WTC11 (cell line): ENCODE measurements around the gene NALCN. TPM values are rescaled to one million over a fixed set of nuclear protein-coding genes. Genes with fewer than 3 reads are reported as not detected.

Experiments used
- ATAC-seq: fragments of 200-7000 bp; cut with Tn5 transposase; 2 replicates; pipeline ENCODE4 v1.10.0; 2021; ENCODE audit warnings: mild to moderate bottlenecking, moderate library complexity
- CTCF ChIA-PET: fragments of 300-600 bp; sonication (Branson Sonifier 250); formaldehyde crosslinking; loops from one replicate; lab custom pipeline; 2021; ENCODE audit warnings: antibody characterized with exemption; lab: Charles Lee
- POLR2A ChIA-PET: fragments of 350-600 bp; sonication (Branson Sonifier 250); formaldehyde crosslinking; loops from one replicate; lab custom pipeline; 2021; ENCODE audit warnings: antibody characterized with exemption; lab: Charles Lee
- DNase-seq: peaks from one replicate; pipeline ENCODE4 v3.0.0; 2021; ENCODE audit warnings: low spot score
- H3K27ac Mint-ChIP-seq: 2 replicates; pipeline ENCODE4 v1.8.0; 2021; ENCODE audit warnings: mixed read lengths
- H3K27me3 Mint-ChIP-seq: 2 replicates; pipeline ENCODE4 v1.8.0; 2021; ENCODE audit warnings: low read depth, mild to moderate bottlenecking, moderate library complexity, mixed read lengths
- H3K36me3 Mint-ChIP-seq: 2 replicates; pipeline ENCODE4 v1.8.0; 2021; ENCODE audit warnings: mixed read lengths
- H3K4me1 Mint-ChIP-seq: 2 replicates; pipeline ENCODE4 v1.8.0; 2022; ENCODE audit warnings: mixed read lengths
- H3K4me3 Mint-ChIP-seq: 2 replicates; pipeline ENCODE4 v1.8.0; 2021; ENCODE audit warnings: mild to moderate bottlenecking, moderate library complexity, mixed read lengths
- H3K9me3 Mint-ChIP-seq: 2 replicates; pipeline ENCODE4 v1.8.0; 2021; ENCODE audit warnings: mixed read lengths
- CBFB ChIP-seq: sonication (generic); formaldehyde crosslinking; IDR thresholded peaks from 2 replicates; pipeline ENCODE4 v1.8.1; 2022; ENCODE audit warnings: mild to moderate bottlenecking, low read depth, missing genetic modification reagents
- CREB1 ChIP-seq: sonication (generic); formaldehyde crosslinking; IDR thresholded peaks from 2 replicates; pipeline ENCODE4 v1.8.0; 2023; ENCODE audit warnings: mild to moderate bottlenecking, missing genetic modification reagents
- ELF4 ChIP-seq: sonication (generic); formaldehyde crosslinking; IDR thresholded peaks from 2 replicates; pipeline ENCODE4 v1.8.1; 2022; ENCODE audit warnings: low read depth, mild to moderate bottlenecking, moderate library complexity, missing genetic modification reagents
- FOXJ3 ChIP-seq: sonication (generic); formaldehyde crosslinking; IDR thresholded peaks from 2 replicates; pipeline ENCODE4 v1.9.0; 2021; ENCODE audit warnings: missing genetic modification reagents, mild to moderate bottlenecking, borderline replicate concordance
- GRHL2 ChIP-seq: fragments of 250-450 bp; sonication (Bioruptor Pico); IDR thresholded peaks from 2 replicates; pipeline ENCODE4 v1.8.0; 2022; ENCODE audit warnings: mild to moderate bottlenecking, moderate library complexity; ENCODE audit not compliant: insufficient replicate concordance, severe bottlenecking
- HMGA2 ChIP-seq: fragments of 250-450 bp; sonication (Bioruptor Pico); IDR thresholded peaks from 2 replicates; pipeline ENCODE4 v1.4.0; 2021; ENCODE audit warnings: mild to moderate bottlenecking, moderate library complexity
- IRF2 ChIP-seq: sonication (generic); formaldehyde crosslinking; IDR thresholded peaks from 2 replicates; pipeline ENCODE4 v1.8.0; 2022; ENCODE audit warnings: low read depth, missing genetic modification reagents, borderline replicate concordance
- JAZF1 ChIP-seq: fragments of 250-450 bp; sonication (Bioruptor Pico); IDR thresholded peaks from 2 replicates; pipeline ENCODE4 v1.9.0; 2021; ENCODE audit warnings: moderate library complexity, mild to moderate bottlenecking, inconsistent platforms
- KAT7 ChIP-seq: sonication (generic); formaldehyde crosslinking; IDR thresholded peaks from 2 replicates; pipeline ENCODE4 v1.8.1; 2023; ENCODE audit warnings: missing genetic modification reagents, mild to moderate bottlenecking, borderline replicate concordance
- MXD4 ChIP-seq: fragments of 250-450 bp; sonication (Bioruptor Pico); IDR thresholded peaks from 2 replicates; pipeline ENCODE4 v1.8.0; 2021; ENCODE audit warnings: mild to moderate bottlenecking, moderate library complexity, borderline replicate concordance
- NFE2L1 ChIP-seq: sonication (generic); formaldehyde crosslinking; IDR thresholded peaks from 2 replicates; pipeline ENCODE4 v1.8.1; 2023; ENCODE audit warnings: missing genetic modification reagents
- NR1H2 ChIP-seq: sonication (generic); formaldehyde crosslinking; IDR thresholded peaks from 2 replicates; pipeline ENCODE4 v1.9.0; 2021; ENCODE audit warnings: mild to moderate bottlenecking, moderate library complexity, missing genetic modification reagents
- NR3C1 ChIP-seq: sonication (generic); formaldehyde crosslinking; conservative IDR thresholded peaks from 2 replicates; pipeline ENCODE4 v1.8.1; 2023; ENCODE audit warnings: low read depth, mild to moderate bottlenecking, missing genetic modification reagents
- RORB ChIP-seq: fragments of 250-450 bp; sonication (Bioruptor Pico); IDR thresholded peaks from 2 replicates; pipeline ENCODE4 v1.9.0; 2021; ENCODE audit warnings: mild to moderate bottlenecking
- SOX15 ChIP-seq: fragments of 250-450 bp; sonication (Bioruptor Pico); IDR thresholded peaks from 2 replicates; pipeline ENCODE4 v1.9.0; 2021; ENCODE audit warnings: mild to moderate bottlenecking
- TEAD4 ChIP-seq: sonication (generic); formaldehyde crosslinking; IDR thresholded peaks from 2 replicates; pipeline ENCODE4 v1.8.0; 2022; ENCODE audit warnings: mild to moderate bottlenecking, missing genetic modification reagents
- TP53 ChIP-seq: sonication (generic); formaldehyde crosslinking; IDR thresholded peaks from 2 replicates; pipeline ENCODE4 v1.8.1; 2023; ENCODE audit warnings: mild to moderate bottlenecking, missing genetic modification reagents
- ZNF121 ChIP-seq: sonication (generic); formaldehyde crosslinking; IDR thresholded peaks from 2 replicates; pipeline ENCODE4 v1.8.0; 2023; ENCODE audit warnings: missing genetic modification reagents
- ZNF219 ChIP-seq: sonication (generic); formaldehyde crosslinking; IDR thresholded peaks from 2 replicates; pipeline ENCODE4 v1.8.0; 2023; ENCODE audit warnings: missing genetic modification reagents, mild to moderate bottlenecking, borderline replicate concordance
- ZNF317 ChIP-seq: sonication (generic); formaldehyde crosslinking; IDR thresholded peaks from 2 replicates; pipeline ENCODE4 v1.8.1; 2023; ENCODE audit warnings: low read depth, mild to moderate bottlenecking, moderate library complexity, missing genetic modification reagents, borderline replicate concordance
- ZNF416 ChIP-seq: fragments of 250-450 bp; sonication (Bioruptor Pico); IDR thresholded peaks from 2 replicates; pipeline ENCODE4 v1.9.0; 2021; ENCODE audit warnings: mild to moderate bottlenecking, inconsistent platforms
- total RNA-seq: library from RNA; stranded (reverse); gene quantifications from 3 replicates; pipeline ENCODE4 v1.2.3, GENCODE V29; 2021
- TF ChIP-seq, protein P1 (sequence below): fragments of 250-450 bp; sonication (Bioruptor Pico); IDR thresholded peaks from 2 replicates; pipeline ENCODE4 v2.1.2; 2022; ENCODE audit warnings: mild to moderate bottlenecking, moderate library complexity
- TF ChIP-seq, protein P2 (sequence below): sonication (generic); formaldehyde crosslinking; IDR thresholded peaks from 2 replicates; pipeline ENCODE4 v1.8.1; 2022; ENCODE audit warnings: mild to moderate bottlenecking, missing genetic modification reagents, moderate library complexity, borderline replicate concordance
- TF ChIP-seq, protein P3 (sequence below): sonication (generic); formaldehyde crosslinking; IDR thresholded peaks from 2 replicates; pipeline ENCODE4 v1.8.0; 2023; ENCODE audit warnings: missing genetic modification reagents
- TF ChIP-seq, protein P4 (sequence below): sonication (generic); formaldehyde crosslinking; IDR thresholded peaks from 2 replicates; pipeline ENCODE4 v1.8.0; 2022; ENCODE audit warnings: mild to moderate bottlenecking, missing genetic modification reagents
- TF ChIP-seq, protein P5 (sequence below): sonication (generic); formaldehyde crosslinking; IDR thresholded peaks from 2 replicates; pipeline ENCODE4 v1.8.0; 2022; ENCODE audit warnings: mild to moderate bottlenecking, missing genetic modification reagents
- TF ChIP-seq, protein P6 (sequence below): sonication (generic); formaldehyde crosslinking; IDR thresholded peaks from 2 replicates; pipeline ENCODE4 v1.8.1; 2023; ENCODE audit warnings: mild to moderate bottlenecking, missing genetic modification reagents
- TF ChIP-seq, protein P7 (sequence below): sonication (generic); formaldehyde crosslinking; IDR thresholded peaks from 2 replicates; pipeline ENCODE4 v1.8.1; 2022; ENCODE audit warnings: low read depth, mild to moderate bottlenecking, moderate library complexity, missing genetic modification reagents, borderline replicate concordance
- TF ChIP-seq, protein P8 (sequence below): fragments of 250-450 bp; sonication (Bioruptor Pico); conservative IDR thresholded peaks from 2 replicates; pipeline ENCODE4 v1.9.0; 2021; ENCODE audit warnings: mild to moderate bottlenecking

The NALCN gene
- total RNA-seq, 1 experiment from 2014 or later: 0.33 TPM

DNA sequence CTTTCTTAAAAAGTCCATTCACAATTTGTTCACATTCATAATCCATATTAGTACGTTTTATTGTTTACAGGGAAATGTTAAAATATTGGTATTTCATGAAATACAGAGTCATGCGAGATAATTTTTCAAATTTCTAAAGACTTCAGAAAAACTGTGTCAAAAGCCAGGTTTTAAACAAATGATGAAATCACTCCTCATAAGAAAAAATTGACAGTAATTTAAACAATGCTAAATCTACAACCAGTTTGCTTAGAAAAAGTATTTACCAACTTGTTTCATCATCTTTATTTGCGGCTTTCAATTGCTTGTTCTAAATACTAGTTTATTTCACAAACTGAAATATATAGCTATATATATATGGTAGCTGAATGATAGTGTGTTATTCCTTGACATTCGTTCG, 1.2 kb upstream of the NALCN start:
- ATAC-seq: no peak
- DNase-seq: no peak
- TF ChIP-seq HMGA2 (CRISPR knock-in tag): no peak
- TF ChIP-seq, protein P1, sequence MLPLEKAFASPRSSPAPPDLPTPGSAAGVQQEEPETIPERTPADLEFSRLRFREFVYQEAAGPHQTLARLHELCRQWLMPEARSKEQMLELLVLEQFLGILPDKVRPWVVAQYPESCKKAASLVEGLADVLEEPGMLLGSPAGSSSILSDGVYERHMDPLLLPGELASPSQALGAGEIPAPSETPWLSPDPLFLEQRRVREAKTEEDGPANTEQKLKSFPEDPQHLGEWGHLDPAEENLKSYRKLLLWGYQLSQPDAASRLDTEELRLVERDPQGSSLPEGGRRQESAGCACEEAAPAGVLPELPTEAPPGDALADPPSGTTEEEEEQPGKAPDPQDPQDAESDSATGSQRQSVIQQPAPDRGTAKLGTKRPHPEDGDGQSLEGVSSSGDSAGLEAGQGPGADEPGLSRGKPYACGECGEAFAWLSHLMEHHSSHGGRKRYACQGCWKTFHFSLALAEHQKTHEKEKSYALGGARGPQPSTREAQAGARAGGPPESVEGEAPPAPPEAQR (CRISPR knock-in tag): no peak
- TF ChIP-seq, protein P2, sequence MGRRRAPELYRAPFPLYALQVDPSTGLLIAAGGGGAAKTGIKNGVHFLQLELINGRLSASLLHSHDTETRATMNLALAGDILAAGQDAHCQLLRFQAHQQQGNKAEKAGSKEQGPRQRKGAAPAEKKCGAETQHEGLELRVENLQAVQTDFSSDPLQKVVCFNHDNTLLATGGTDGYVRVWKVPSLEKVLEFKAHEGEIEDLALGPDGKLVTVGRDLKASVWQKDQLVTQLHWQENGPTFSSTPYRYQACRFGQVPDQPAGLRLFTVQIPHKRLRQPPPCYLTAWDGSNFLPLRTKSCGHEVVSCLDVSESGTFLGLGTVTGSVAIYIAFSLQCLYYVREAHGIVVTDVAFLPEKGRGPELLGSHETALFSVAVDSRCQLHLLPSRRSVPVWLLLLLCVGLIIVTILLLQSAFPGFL (CRISPR knock-in tag): no peak
- no peak for TF ChIP-seq CREB1 (CRISPR knock-in tag)
- TF ChIP-seq ZNF219: no peak
- TF ChIP-seq, protein P3, sequence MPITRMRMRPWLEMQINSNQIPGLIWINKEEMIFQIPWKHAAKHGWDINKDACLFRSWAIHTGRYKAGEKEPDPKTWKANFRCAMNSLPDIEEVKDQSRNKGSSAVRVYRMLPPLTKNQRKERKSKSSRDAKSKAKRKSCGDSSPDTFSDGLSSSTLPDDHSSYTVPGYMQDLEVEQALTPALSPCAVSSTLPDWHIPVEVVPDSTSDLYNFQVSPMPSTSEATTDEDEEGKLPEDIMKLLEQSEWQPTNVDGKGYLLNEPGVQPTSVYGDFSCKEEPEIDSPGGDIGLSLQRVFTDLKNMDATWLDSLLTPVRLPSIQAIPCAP (CRISPR knock-in tag): no peak
- TF ChIP-seq TEAD4: no peak
- no peak for TF ChIP-seq NR1H2 (CRISPR knock-in tag)
- TF ChIP-seq TP53 (CRISPR knock-in tag): no peak
- TF ChIP-seq, protein P4, sequence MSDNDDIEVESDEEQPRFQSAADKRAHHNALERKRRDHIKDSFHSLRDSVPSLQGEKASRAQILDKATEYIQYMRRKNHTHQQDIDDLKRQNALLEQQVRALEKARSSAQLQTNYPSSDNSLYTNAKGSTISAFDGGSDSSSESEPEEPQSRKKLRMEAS (CRISPR knock-in tag): no peak
- TF ChIP-seq ZNF416: no peak
- no peak for TF ChIP-seq ZNF317 (CRISPR knock-in tag)
- no peak for TF ChIP-seq GRHL2 (CRISPR knock-in tag)
- no peak for TF ChIP-seq SOX15 (CRISPR knock-in tag)
- TF ChIP-seq ZNF121: no peak
- no peak for TF ChIP-seq CBFB (CRISPR knock-in tag)
- TF ChIP-seq, protein P5, sequence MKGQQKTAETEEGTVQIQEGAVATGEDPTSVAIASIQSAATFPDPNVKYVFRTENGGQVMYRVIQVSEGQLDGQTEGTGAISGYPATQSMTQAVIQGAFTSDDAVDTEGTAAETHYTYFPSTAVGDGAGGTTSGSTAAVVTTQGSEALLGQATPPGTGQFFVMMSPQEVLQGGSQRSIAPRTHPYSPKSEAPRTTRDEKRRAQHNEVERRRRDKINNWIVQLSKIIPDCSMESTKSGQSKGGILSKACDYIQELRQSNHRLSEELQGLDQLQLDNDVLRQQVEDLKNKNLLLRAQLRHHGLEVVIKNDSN (CRISPR knock-in tag): no peak
- TF ChIP-seq NFE2L1 (CRISPR knock-in tag): no peak
- no peak overlapping the region for H3K4me3 Mint-ChIP-seq
- ChIA-PET CTCF (no interaction called here), POLR2A (no interaction called here)
- peaks cover 26% of the 10 kb centered on the region for H3K27me3 Mint-ChIP-seq
- H3K4me1 Mint-ChIP-seq: peaks cover 12% of the 10 kb centered on the region
- no peak overlapping the region for H3K27ac Mint-ChIP-seq
- no peaks in the 10 kb centered on the region for H3K36me3 Mint-ChIP-seq
- H3K9me3 Mint-ChIP-seq: no peaks in the 10 kb centered on the region

DNA sequence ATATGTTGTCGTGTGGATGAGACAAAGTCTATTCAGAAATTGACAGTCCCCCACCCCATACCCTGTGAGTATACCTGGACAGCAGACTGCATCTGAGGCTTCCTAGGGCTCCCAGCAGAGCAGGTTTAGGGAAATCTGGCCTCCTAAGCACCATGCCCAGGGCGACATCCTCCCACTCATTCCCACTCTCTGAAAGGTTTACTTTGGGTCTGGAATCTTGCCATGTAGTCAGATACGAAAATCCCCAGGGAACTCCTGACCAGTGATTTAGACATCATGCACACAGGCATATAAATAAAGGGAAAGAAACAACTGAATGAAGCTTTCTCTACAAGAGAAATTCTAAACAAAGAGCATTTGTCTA, 717 bp upstream of the NALCN start:
- CTCF ChIA-PET: interaction anchor here (0.7 kb wide), 1 partner anchor 259 kb away, joined by 3 read pairs; no protein-coding TSS in a partner anchor
- Mint-ChIP-seq H3K9me3 (no peaks in the 10 kb centered on the region), H3K27me3 (peaks cover 26% of the 10 kb centered on the region), H3K36me3 (no peaks in the 10 kb centered on the region), H3K27ac (no peak overlapping the region), H3K4me3 (peak overlapping the region; percentile 75), H3K4me1 (peaks cover 12% of the 10 kb centered on the region)
- DNase-seq: no peak
- ATAC-seq: peak; percentile 12; the same call in 1 of the 2 replicates
- POLR2A ChIA-PET: no interaction called here
- TF ChIP-seq ZNF317 (CRISPR knock-in tag) (no peak), FOXJ3 (CRISPR knock-in tag) (no peak), NR3C1 (CRISPR knock-in tag) (no peak), ELF4 (CRISPR knock-in tag) (no peak), MXD4 (CRISPR knock-in tag) (no peak), JAZF1 (CRISPR knock-in tag) (no peak), KAT7 (CRISPR knock-in tag) (no peak), RORB (CRISPR knock-in tag) (no peak), IRF2 (CRISPR knock-in tag) (no peak)
- TF ChIP-seq, protein P6, sequence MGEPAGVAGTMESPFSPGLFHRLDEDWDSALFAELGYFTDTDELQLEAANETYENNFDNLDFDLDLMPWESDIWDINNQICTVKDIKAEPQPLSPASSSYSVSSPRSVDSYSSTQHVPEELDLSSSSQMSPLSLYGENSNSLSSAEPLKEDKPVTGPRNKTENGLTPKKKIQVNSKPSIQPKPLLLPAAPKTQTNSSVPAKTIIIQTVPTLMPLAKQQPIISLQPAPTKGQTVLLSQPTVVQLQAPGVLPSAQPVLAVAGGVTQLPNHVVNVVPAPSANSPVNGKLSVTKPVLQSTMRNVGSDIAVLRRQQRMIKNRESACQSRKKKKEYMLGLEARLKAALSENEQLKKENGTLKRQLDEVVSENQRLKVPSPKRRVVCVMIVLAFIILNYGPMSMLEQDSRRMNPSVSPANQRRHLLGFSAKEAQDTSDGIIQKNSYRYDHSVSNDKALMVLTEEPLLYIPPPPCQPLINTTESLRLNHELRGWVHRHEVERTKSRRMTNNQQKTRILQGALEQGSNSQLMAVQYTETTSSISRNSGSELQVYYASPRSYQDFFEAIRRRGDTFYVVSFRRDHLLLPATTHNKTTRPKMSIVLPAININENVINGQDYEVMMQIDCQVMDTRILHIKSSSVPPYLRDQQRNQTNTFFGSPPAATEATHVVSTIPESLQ: no peak
- TF ChIP-seq, protein P7, sequence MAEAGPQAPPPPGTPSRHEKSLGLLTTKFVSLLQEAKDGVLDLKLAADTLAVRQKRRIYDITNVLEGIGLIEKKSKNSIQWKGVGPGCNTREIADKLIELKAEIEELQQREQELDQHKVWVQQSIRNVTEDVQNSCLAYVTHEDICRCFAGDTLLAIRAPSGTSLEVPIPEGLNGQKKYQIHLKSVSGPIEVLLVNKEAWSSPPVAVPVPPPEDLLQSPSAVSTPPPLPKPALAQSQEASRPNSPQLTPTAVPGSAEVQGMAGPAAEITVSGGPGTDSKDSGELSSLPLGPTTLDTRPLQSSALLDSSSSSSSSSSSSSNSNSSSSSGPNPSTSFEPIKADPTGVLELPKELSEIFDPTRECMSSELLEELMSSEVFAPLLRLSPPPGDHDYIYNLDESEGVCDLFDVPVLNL (CRISPR knock-in tag): no peak
- TF ChIP-seq, protein P8, sequence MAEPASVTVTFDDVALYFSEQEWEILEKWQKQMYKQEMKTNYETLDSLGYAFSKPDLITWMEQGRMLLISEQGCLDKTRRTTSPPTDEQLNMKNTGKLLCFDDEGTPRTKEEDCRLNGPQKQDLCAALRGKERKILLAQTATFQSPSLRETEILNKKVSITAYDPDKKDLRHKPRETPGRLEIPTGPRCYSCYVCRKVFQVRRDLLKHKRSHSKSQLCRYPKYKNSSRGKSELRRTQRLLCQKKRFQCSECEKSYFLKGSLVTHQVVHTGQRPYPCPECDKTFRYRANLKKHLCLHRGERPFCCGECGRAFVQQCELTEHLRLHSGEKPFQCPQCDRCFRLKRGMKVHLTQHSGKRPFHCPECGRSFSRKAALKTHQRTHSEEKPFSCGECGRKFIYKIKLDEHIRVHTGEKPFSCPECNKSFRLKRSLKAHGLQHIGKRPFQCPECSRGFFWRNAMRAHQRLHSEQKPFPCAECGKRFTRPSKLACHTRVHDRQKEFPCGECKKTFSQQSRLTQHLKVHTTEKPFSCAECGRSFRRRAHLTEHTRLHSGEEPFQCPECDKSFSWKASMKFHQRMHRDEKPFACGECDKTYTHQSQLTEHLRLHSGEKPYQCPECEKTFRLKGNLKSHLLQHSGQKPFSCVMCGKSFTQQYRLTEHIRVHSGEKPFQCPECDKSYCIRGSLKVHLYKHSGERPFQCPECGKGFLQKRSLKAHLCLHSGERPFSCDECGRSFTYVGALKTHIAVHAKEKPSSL: no peak
